HepG2 (cell line): ENCODE results near the gene IZUMO4. TPM values are rescaled to one million over a fixed set of nuclear protein-coding genes. Genes with fewer than 3 reads are reported as not detected.

Experiments
- ATF4 ChIP-seq, 2 experiments: fragments of 450-650 bp in 1 of 2; sonication (generic) in 1 of 2; formaldehyde crosslinking; IDR thresholded peaks; 2 replicates each; pipeline versions ENCODE4 v1.5.0 to v1.8.0; 2020 to 2022; ENCODE audit warnings: mild to moderate bottlenecking in 1 of 2, missing genetic modification reagents in 1 of 2
- ATF5 ChIP-seq: sonication (generic); formaldehyde crosslinking; IDR thresholded peaks from 2 replicates; pipeline ENCODE4 v1.4.0; 2020; ENCODE audit warnings: mild to moderate bottlenecking, low read depth, missing genetic modification reagents
- ELF3 ChIP-seq: IDR thresholded peaks from 2 replicates; pipeline ENCODE4 v1.6.1; 2016; ENCODE audit warnings: missing genetic modification reagents, missing compliant biosample characterization
- FIP1L1 ChIP-seq: fragments of 200-400 bp; formaldehyde crosslinking; IDR thresholded peaks from 2 replicates; pipeline ENCODE4 v1.6.1; 2018; ENCODE audit warnings: low read depth, mild to moderate bottlenecking, low read length, moderate library complexity, borderline replicate concordance; ENCODE audit not compliant: insufficient read depth
- FLYWCH1 ChIP-seq: sonication (generic); formaldehyde crosslinking; IDR thresholded peaks from 2 replicates; pipeline ENCODE4 v1.8.1; 2023; ENCODE audit warnings: mild to moderate bottlenecking, missing genetic modification reagents
- NR2C2 ChIP-seq: sonication (generic); formaldehyde crosslinking; IDR thresholded peaks from 2 replicates; pipeline ENCODE4 v1.4.0; 2020; ENCODE audit warnings: missing genetic modification reagents, mild to moderate bottlenecking, moderate library complexity, borderline replicate concordance
- SETDB1 ChIP-seq: sonication (generic); formaldehyde crosslinking; IDR thresholded peaks from 2 replicates; pipeline ENCODE4 v1.5.1; 2020; ENCODE audit warnings: missing genetic modification reagents, mild to moderate bottlenecking, borderline replicate concordance
- SNAI1 ChIP-seq: sonication (generic); formaldehyde crosslinking; IDR thresholded peaks from 2 replicates; pipeline ENCODE4 v1.5.0; 2020; ENCODE audit warnings: mild to moderate bottlenecking, missing genetic modification reagents, borderline replicate concordance
- SNAPC5 ChIP-seq: sonication (generic); formaldehyde crosslinking; IDR thresholded peaks from 2 replicates; pipeline ENCODE4 v1.8.1; 2023; ENCODE audit warnings: mild to moderate bottlenecking, missing genetic modification reagents, borderline replicate concordance
- SRSF4 ChIP-seq: fragments of 200-400 bp; formaldehyde crosslinking; IDR thresholded peaks from one replicate; pipeline ENCODE4 v1.6.1; 2018; ENCODE audit warnings: mild to moderate bottlenecking, low read depth, low read length, moderate library complexity; ENCODE audit not compliant: poor library complexity, severe bottlenecking
- SRSF9 ChIP-seq: fragments of 200-400 bp; formaldehyde crosslinking; IDR thresholded peaks from 2 replicates; pipeline ENCODE4 v1.6.1; 2018; ENCODE audit warnings: borderline replicate concordance, mild to moderate bottlenecking, low read depth, low read length; ENCODE audit not compliant: insufficient read depth, poor library complexity, severe bottlenecking
- TCF7 ChIP-seq: sonication (generic); IDR thresholded peaks from 2 replicates; pipeline ENCODE4 v1.6.1; 2016; ENCODE audit warnings: antibody characterized with exemption, low read depth
- TCF7L2 ChIP-seq: IDR thresholded peaks from 2 replicates; pipeline ENCODE4 v1.6.1; 2011; ENCODE audit warnings: mild to moderate bottlenecking, low read depth, low read length, moderate library complexity
- ZBTB37 ChIP-seq: sonication (generic); formaldehyde crosslinking; IDR thresholded peaks from 2 replicates; pipeline ENCODE4 v1.4.0; 2020; ENCODE audit warnings: mild to moderate bottlenecking, missing genetic modification reagents
- ZBTB44 ChIP-seq: sonication (generic); formaldehyde crosslinking; IDR thresholded peaks from 2 replicates; pipeline ENCODE4 v1.4.0; 2020; ENCODE audit warnings: missing genetic modification reagents
- ZFP36L2 ChIP-seq: sonication (generic); formaldehyde crosslinking; IDR thresholded peaks from 2 replicates; pipeline ENCODE4 v1.4.0; 2020; ENCODE audit warnings: missing genetic modification reagents
- ZNF264 ChIP-seq: sonication (generic); formaldehyde crosslinking; IDR thresholded peaks from 2 replicates; pipeline ENCODE4 v1.4.0; 2020; ENCODE audit warnings: missing genetic modification reagents
- ZNF484 ChIP-seq: sonication (generic); formaldehyde crosslinking; IDR thresholded peaks from 2 replicates; pipeline ENCODE4 v1.5.1; 2020; ENCODE audit warnings: mild to moderate bottlenecking, low read depth, missing genetic modification reagents, borderline replicate concordance
- ZNF503 ChIP-seq: sonication (generic); formaldehyde crosslinking; IDR thresholded peaks from 2 replicates; pipeline ENCODE4 v1.4.0; 2020; ENCODE audit warnings: missing genetic modification reagents
- ZNF569 ChIP-seq: sonication (generic); formaldehyde crosslinking; IDR thresholded peaks from 2 replicates; pipeline ENCODE4 v1.5.0; 2020; ENCODE audit warnings: mild to moderate bottlenecking, missing genetic modification reagents, moderate library complexity, borderline replicate concordance
- ZNF768 ChIP-seq: sonication (generic); formaldehyde crosslinking; IDR thresholded peaks from 2 replicates; pipeline ENCODE4 v1.4.0; 2020; ENCODE audit warnings: missing genetic modification reagents
- ZSCAN9 ChIP-seq: IDR thresholded peaks from 2 replicates; pipeline ENCODE4 v1.6.1; 2016; ENCODE audit warnings: borderline replicate concordance
- polyA plus RNA-seq, 8 experiments: library from polyadenylated mRNA; depleted of rRNA in 3 of 8; stranded (reverse) in 7 of 8; unstranded in 1 of 8; fragments of >200 nt; fragmentation: Illumina TruSeq in 4 of 8; extraction: Trizol in 4 of 8; gene quantifications; 2 replicates each; pipeline versions ENCODE4 v1.2.1 to v1.2.3, GENCODE V29; 2011 to 2016; ENCODE audit warnings: low read depth in 4 of 8, missing spikeins in 1 of 8, mixed read lengths in 1 of 8; ENCODE audit not compliant: insufficient read depth in 1 of 8
- total RNA-seq, 5 experiments: library from RNA; depleted of rRNA; stranded (reverse); fragments of >200 nt; fragmentation: Illumina TruSeq; extraction: Trizol; gene quantifications; 2 replicates each; pipeline ENCODE4 v1.2.3, GENCODE V29; 2016; ENCODE audit warnings: low read depth in 1 of 5

Gene IZUMO4
- total and polyA plus RNA-seq, 2 of the 13 experiments (the other 11 are each of a cell fraction or from before 2014, with no cell fraction given): 0.77 to 3.9 TPM

GRCh38 chr19:2050991-2051772 lies 45.5 kb upstream of the IZUMO4 start, which contains the start of gene MKNK2 (continued):
- TF ChIP-seq ZSCAN9 (CRISPR knock-in tag) (no peak), SRSF4 (peak; percentile 52), ELF3 (0 out of 2 replicates have a peak, but pooled peaks have one; percentile 8), ZBTB44 (CRISPR knock-in tag) (no peak), ZNF768 (peak; percentile 18), ZFP36L2 (CRISPR knock-in tag) (no peak), TCF7L2 (no peak), ZBTB37 (CRISPR knock-in tag) (no peak), SETDB1 (CRISPR knock-in tag) (no peak), FIP1L1 (no peak), ZNF264 (CRISPR knock-in tag) (peak; percentile 33; the same call in 1 of the 2 replicates), SNAPC5 (CRISPR knock-in tag) (no peak), SRSF9 (no peak), SNAI1 (CRISPR knock-in tag) (no peak), FLYWCH1 (CRISPR knock-in tag) (no peak), ATF4 (CRISPR knock-in tag; IDR thresholded peaks at IDR 0.05) (no peak), ZNF569 (CRISPR knock-in tag) (0 out of 2 replicates have a peak, but pooled peaks have one; percentile 82), NR2C2 (CRISPR knock-in tag) (no peak), ZNF503 (no peak; the same call in 1 of the 2 replicates), TCF7 (no peak), ATF5 (CRISPR knock-in tag) (no peak), ZNF484 (CRISPR knock-in tag) (no peak)
